GM20000 (cell line): ENCODE results near the gene BLVRB.
A peak's percentile ranks its signal among the peaks of the same experiment; 100 is the strongest.

Experiments
- DNase-seq: peaks from one replicate; pipeline ENCODE4 v3.0.0; 2012; ENCODE audit warnings: low spot score
- TF ChIP-seq, protein P1 (sequence below): IDR thresholded peaks from 2 replicates; pipeline ENCODE4 v1.5.1; 2012; ENCODE audit warnings: mild to moderate bottlenecking, control low read depth; ENCODE audit errors: extremely low read depth, missing control alignments

BLVRB gene

DNA sequence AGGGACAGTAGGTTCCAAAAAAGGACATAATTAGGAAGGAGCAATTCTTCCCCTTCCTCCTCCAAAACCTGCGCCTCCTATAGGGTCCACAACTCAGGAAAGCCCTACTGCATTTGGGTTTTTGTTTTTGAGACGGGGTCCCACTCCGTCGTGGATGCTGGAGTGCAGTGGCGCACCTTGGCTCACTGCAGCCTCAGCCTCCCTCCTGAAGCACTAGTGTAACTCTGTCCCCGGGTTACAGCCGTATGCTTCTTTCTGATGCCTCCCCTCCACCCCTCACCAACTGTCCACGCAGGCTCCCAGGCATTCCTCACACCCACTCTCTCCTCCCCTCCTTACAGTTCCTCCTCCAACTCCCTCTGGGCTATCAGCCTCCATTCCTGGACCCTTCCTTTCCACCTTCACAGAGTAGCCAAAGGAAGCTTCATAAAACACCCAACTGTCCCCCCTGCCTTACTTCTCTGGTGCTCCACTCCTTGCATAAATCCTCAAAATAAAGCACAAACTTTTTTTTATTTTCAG lies 19.2 kb downstream of the BLVRB start:
- TF ChIP-seq, protein P1, sequence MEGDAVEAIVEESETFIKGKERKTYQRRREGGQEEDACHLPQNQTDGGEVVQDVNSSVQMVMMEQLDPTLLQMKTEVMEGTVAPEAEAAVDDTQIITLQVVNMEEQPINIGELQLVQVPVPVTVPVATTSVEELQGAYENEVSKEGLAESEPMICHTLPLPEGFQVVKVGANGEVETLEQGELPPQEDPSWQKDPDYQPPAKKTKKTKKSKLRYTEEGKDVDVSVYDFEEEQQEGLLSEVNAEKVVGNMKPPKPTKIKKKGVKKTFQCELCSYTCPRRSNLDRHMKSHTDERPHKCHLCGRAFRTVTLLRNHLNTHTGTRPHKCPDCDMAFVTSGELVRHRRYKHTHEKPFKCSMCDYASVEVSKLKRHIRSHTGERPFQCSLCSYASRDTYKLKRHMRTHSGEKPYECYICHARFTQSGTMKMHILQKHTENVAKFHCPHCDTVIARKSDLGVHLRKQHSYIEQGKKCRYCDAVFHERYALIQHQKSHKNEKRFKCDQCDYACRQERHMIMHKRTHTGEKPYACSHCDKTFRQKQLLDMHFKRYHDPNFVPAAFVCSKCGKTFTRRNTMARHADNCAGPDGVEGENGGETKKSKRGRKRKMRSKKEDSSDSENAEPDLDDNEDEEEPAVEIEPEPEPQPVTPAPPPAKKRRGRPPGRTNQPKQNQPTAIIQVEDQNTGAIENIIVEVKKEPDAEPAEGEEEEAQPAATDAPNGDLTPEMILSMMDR: no peak

GRCh38 chr19:40445780-40446262 lies 19.7 kb downstream of the BLVRB start:
- TF ChIP-seq, protein P1: no peak
- DNase-seq: no peak

More for the DNA sequence above, 19.2 kb downstream of the BLVRB start:
- DNase-seq: no peak

DNA sequence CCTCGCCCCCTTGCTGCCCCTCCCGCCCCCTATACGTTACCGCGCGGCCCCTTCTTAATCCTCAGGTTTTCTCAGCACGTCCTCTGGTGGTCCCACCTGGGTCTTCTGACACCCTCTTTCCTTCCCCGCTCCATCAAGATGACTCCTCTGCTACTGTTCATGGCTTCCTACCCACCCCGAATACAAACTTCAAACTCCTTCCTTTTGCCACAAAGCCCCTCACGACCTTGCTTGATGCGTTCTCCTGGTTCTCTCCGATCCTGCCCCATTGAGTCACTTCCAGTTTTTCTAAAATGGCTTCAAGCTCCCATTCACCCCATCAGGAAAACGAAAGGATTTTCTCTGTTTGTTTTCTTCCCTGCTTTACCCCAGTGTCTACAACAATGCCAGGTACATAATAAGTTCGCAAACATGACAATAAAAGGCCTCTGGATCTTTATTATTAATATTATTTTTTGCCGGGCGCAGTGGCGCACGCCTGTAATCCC lies 20.7 kb downstream of the BLVRB start:
- no peak for DNase-seq
- TF ChIP-seq, protein P1: peak; percentile 5

GRCh38 chr19:40444000-40444824 lies 21.3 kb downstream of the BLVRB start, which contains the start of gene SERTAD3:
Gene SERTAD3 (minus strand): TSS chr19:40444335. CDS start chr19:40442080, 2,255 bp downstream.
- DNase-seq: peak; percentile 98
- TF ChIP-seq, protein P1: no peak

DNA sequence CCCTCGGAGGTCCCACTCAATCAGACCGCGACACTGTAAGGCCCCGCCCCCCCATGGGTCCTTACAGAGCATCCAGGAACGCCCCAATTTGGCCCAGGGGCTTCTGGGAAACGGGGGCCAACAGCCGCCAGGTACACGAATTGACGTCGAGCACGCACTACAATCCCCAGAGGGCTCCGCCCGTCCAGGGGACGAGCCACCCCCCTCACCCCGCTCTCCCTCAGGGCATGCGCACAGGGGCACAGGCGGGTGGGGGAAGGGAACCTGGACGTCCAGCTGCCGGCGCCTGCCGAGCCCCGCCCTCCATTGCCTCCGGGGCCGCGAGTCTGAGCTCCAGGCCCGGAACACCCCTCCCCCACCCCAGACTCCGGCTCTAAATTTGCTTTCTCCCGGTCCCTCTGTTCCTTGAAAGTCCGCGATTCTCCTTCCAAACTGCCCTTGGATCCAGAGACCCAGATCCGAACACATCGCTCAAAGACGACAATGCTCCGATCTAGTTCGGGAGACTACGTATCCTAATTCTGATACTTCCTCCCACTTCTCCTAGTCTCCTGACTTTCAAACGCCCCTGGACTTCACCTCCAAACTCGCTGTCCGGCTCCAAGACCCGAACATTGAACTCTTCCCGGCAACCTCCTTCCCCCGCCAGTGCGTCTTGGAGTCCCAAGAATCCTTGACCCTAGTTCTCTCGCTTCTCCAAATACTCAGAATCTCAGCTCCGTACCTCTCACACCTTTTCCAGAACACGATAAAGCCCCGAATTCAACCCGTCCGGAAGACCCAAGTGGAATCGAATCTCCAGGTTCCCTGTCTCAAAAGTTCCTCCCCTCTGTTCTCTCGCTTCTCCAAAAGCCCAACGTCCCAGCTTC lies 22.2 kb downstream of the BLVRB start:
- TF ChIP-seq, protein P1: no peak
- DNase-seq: peak; percentile 98

GRCh38 chr19:40442328-40443130 lies 23.0 kb downstream of the BLVRB start:
- TF ChIP-seq, protein P1: no peak
- no peak for DNase-seq
